H9 (cell line): ENCODE measurements around the gene SKIC2. TPM values are rescaled to one million over a fixed set of nuclear protein-coding genes. Genes with fewer than 3 reads are reported as not detected.
A peak's percentile ranks its signal among the peaks of the same experiment; 100 is the strongest.

Experiments
- DNase-seq: peaks from one replicate; pipeline ENCODE4 v3.0.0-alpha.2; 2017
- H2AFZ ChIP-seq: one replicate; pipeline ENCODE4 v1.6.1; 2013; ENCODE audit warnings: mild to moderate bottlenecking, low read length, control low read depth, moderate library complexity
- H2AK5ac ChIP-seq: 2 replicates; pipeline ENCODE4 v1.6.1; 2013; ENCODE audit warnings: low read length, control low read depth, mixed read lengths; ENCODE audit not compliant: insufficient read length
- H2BK120ac ChIP-seq: one replicate; pipeline ENCODE4 v1.6.1; 2013; ENCODE audit warnings: low read depth, mild to moderate bottlenecking, low read length, control low read depth, inconsistent platforms; ENCODE audit not compliant: poor library complexity, severe bottlenecking
- H2BK12ac ChIP-seq: 2 replicates; pipeline ENCODE4 v1.6.1; 2013; ENCODE audit warnings: low read length, control low read depth, mixed read lengths, low read depth; ENCODE audit not compliant: insufficient read length
- H2BK15ac ChIP-seq: 2 replicates; pipeline ENCODE4 v1.6.1; 2013; ENCODE audit warnings: low read depth, low read length, control low read depth
- H2BK20ac ChIP-seq: one replicate; pipeline ENCODE4 v1.6.1; 2013; ENCODE audit warnings: low read depth, mild to moderate bottlenecking, low read length, control low read depth, inconsistent platforms; ENCODE audit not compliant: poor library complexity, severe bottlenecking
- H2BK5ac ChIP-seq: 2 replicates; pipeline ENCODE4 v1.6.1; 2013; ENCODE audit warnings: low read length, control low read depth, mixed read lengths; ENCODE audit not compliant: insufficient read length
- H3K14ac ChIP-seq: 2 replicates; pipeline ENCODE4 v1.6.1; 2013; ENCODE audit warnings: low read length, control low read depth; ENCODE audit not compliant: insufficient read depth
- H3K18ac ChIP-seq: 2 replicates; pipeline ENCODE4 v1.6.1; 2013; ENCODE audit warnings: low read depth, mild to moderate bottlenecking, mixed read lengths, low read length, control low read depth; ENCODE audit not compliant: insufficient read length
- H3K23ac ChIP-seq: 2 replicates; pipeline ENCODE4 v1.6.1; 2013; ENCODE audit warnings: low read length, control low read depth, mixed read lengths, low read depth; ENCODE audit not compliant: insufficient read length
- H3K23me2 ChIP-seq: 2 replicates; pipeline ENCODE4 v1.6.1; 2013; ENCODE audit warnings: low read depth, mild to moderate bottlenecking, mixed read lengths, low read length, control low read depth; ENCODE audit not compliant: insufficient read length, poor library complexity, severe bottlenecking
- H3K27ac ChIP-seq: 2 replicates; pipeline ENCODE4 v1.5.1; 2013; ENCODE audit warnings: low read length, control low read depth, mixed read lengths, low read depth; ENCODE audit not compliant: insufficient read length
- H3K27me3 ChIP-seq: 2 replicates; pipeline ENCODE4 v1.6.1; 2013; ENCODE audit warnings: low read length, control low read depth, inconsistent platforms; ENCODE audit not compliant: insufficient read depth
- H3K4ac ChIP-seq: 2 replicates; pipeline ENCODE4 v1.6.1; 2013; ENCODE audit warnings: low read depth, mild to moderate bottlenecking, control low read depth, inconsistent platforms, low read length, moderate library complexity
- H3K4me1 ChIP-seq: 2 replicates; pipeline ENCODE4 v1.6.1; 2013; ENCODE audit warnings: low read length, control low read depth, inconsistent platforms; ENCODE audit not compliant: insufficient read depth
- H3K4me2 ChIP-seq: 2 replicates; pipeline ENCODE4 v1.6.1; 2013; ENCODE audit warnings: low read length, control low read depth, mixed read lengths; ENCODE audit not compliant: insufficient read length, insufficient read depth
- H3K56ac ChIP-seq: 2 replicates; pipeline ENCODE4 v1.6.1; 2013; ENCODE audit warnings: low read depth, mild to moderate bottlenecking, mixed read lengths, low read length, control low read depth; ENCODE audit not compliant: insufficient read length
- H3K79me1 ChIP-seq: 2 replicates; pipeline ENCODE4 v1.6.1; 2013; ENCODE audit warnings: low read depth, mild to moderate bottlenecking, moderate library complexity, low read length, control low read depth, inconsistent platforms; ENCODE audit not compliant: insufficient read depth, poor library complexity, severe bottlenecking
- H3K79me2 ChIP-seq: 2 replicates; pipeline ENCODE4 v1.6.1; 2013; ENCODE audit warnings: low read length, control low read depth, inconsistent platforms; ENCODE audit not compliant: insufficient read depth
- H3K9ac ChIP-seq: 2 replicates; pipeline ENCODE4 v1.6.1; 2013; ENCODE audit warnings: low read length, control low read depth, mixed read lengths; ENCODE audit not compliant: insufficient read length; ENCODE audit errors: extremely low read depth
- H3K9me3 ChIP-seq: one replicate; pipeline ENCODE4 v1.6.1; 2013; ENCODE audit warnings: low read depth, low read length, inconsistent platforms; ENCODE audit not compliant: control insufficient read depth
- H3T11ph ChIP-seq: one replicate; pipeline ENCODE4 v1.6.1; 2013; ENCODE audit warnings: mild to moderate bottlenecking, low read length, control low read depth, inconsistent platforms
- H4K20me1 ChIP-seq: one replicate; pipeline ENCODE4 v1.6.1; 2013; ENCODE audit not compliant: control insufficient read depth, insufficient read length, insufficient read depth
- H4K5ac ChIP-seq: 2 replicates; pipeline ENCODE4 v1.6.1; 2013; ENCODE audit warnings: low read depth, mild to moderate bottlenecking, mixed read lengths, low read length, control low read depth; ENCODE audit not compliant: insufficient read length
- H4K8ac ChIP-seq: replicated peaks from 2 replicates; pipeline ENCODE4 v1.6.1; 2013; ENCODE audit warnings: low read length, control low read depth, mixed read lengths, low read depth; ENCODE audit not compliant: insufficient read length
- H4K91ac ChIP-seq: 2 replicates; pipeline ENCODE4 v1.6.1; 2013; ENCODE audit warnings: low read depth, mild to moderate bottlenecking, moderate library complexity, mixed read lengths, low read length, control low read depth; ENCODE audit not compliant: insufficient read length
- H3K27ac Mint-ChIP-seq, 3 experiments: 2 replicates in 2 of 3; 3 replicates in 1 of 3; pipeline ENCODE4 v1.8.0; 2020 to 2021; ENCODE audit warnings: mixed read lengths in 3 of 3, mild to moderate bottlenecking in 1 of 3, moderate library complexity in 1 of 3
- H3K27me3 Mint-ChIP-seq: 2 replicates; pipeline ENCODE4 v1.8.0; 2021; ENCODE audit warnings: low read depth, mild to moderate bottlenecking, moderate library complexity, mixed read lengths
- H3K36me3 Mint-ChIP-seq, 3 experiments: 2 replicates in 2 of 3; 3 replicates in 1 of 3; pipeline ENCODE4 v1.8.0; 2020 to 2021; ENCODE audit warnings: low read depth in 3 of 3, mixed read lengths in 3 of 3; ENCODE audit not compliant: insufficient read depth in 1 of 3
- H3K4me1 Mint-ChIP-seq, 2 experiments: 2 replicates each; pipeline ENCODE4 v1.8.0; 2020; ENCODE audit warnings: mixed read lengths in 2 of 2
- H3K4me3 Mint-ChIP-seq, 2 experiments: 2 replicates in 1 of 2; 3 replicates in 1 of 2; pipeline ENCODE4 v1.8.0; 2020 to 2021; ENCODE audit warnings: mild to moderate bottlenecking in 2 of 2, mixed read lengths in 2 of 2, moderate library complexity in 1 of 2
- H3K9me3 Mint-ChIP-seq, 2 experiments: 2 replicates in 1 of 2; 3 replicates in 1 of 2; pipeline ENCODE4 v1.8.0; 2020; ENCODE audit warnings: mild to moderate bottlenecking in 2 of 2, mixed read lengths in 2 of 2, moderate library complexity in 1 of 2
- CTCF ChIP-seq: fragments of 200-600 bp; sonication (generic); conservative IDR thresholded peaks from 3 replicates; pipeline ENCODE4 v1.8.0; 2021; ENCODE audit warnings: antibody characterized with exemption, mild to moderate bottlenecking
- WGBS: extraction: QIAGEN DNeasy Blood & Tissue Kit; methylation state at CpG from one replicate; pipeline ENCODE4 v1.1.7; 2013; ENCODE audit warnings: missing lambda C conversion rate, low lambda C conversion rate, mixed read lengths; ENCODE audit not compliant: insufficient read length; ENCODE audit errors: extremely low coverage; 5-methylcytosine and 5-hydroxymethylcytosine counted together
- total RNA-seq: library from RNA; stranded (reverse); gene quantifications from 2 replicates; pipeline ENCODE4 v1.2.1, GENCODE V29; 2021

The SKIC2 gene
- total RNA-seq, 1 experiment from 2014 or later, result 86.2 TPM

- Histone ChIP-seq H3K56ac (no peak overlapping the region), H2BK12ac (peak overlapping the region; percentile 18), H3K9ac (peak overlapping the region; percentile 59), H4K20me1 (no peaks in the 10 kb centered on the region), H3K4ac (0 out of 2 replicates have a peak overlapping the region, but pooled peaks have one; percentile 3), H3K79me2 (no peaks in the 10 kb centered on the region; the same call in 1 of the 2 replicates), H3K27ac (peak overlapping the region; percentile 16), H2BK15ac (no peak overlapping the region), H3K79me1 (no peaks in the 10 kb centered on the region), H3K23me2 (peaks cover 6% of the 10 kb centered on the region), H3K14ac (peak overlapping the region; percentile 26; the same call in 1 of the 2 replicates), H2AK5ac (no peak overlapping the region), H3K4me1 (peaks cover 3% of the 10 kb centered on the region; the same call in 1 of the 2 replicates), H3K9me3 (no peaks in the 10 kb centered on the region), H4K5ac (peak overlapping the region; percentile 13), H2AFZ (no peak overlapping the region), H3K23ac (no peak overlapping the region), H3T11ph (no peak overlapping the region), H2BK20ac (no peak overlapping the region), H2BK120ac (no peak overlapping the region), H3K27me3 (no peaks in the 10 kb centered on the region), H3K4me2 (peak overlapping the region; percentile 94), H4K8ac (no peak overlapping the region), H3K18ac (peak overlapping the region; percentile 78), H2BK5ac (no peak overlapping the region), H4K91ac (peak overlapping the region; percentile 2)
- Mint-ChIP-seq H3K4me3 (peak overlapping the region; percentile 91 to 97), H3K36me3 (peaks cover 33 to 62% (median 56%) of the 10 kb centered on the region in 3 experiments; a peak in 6 of 7 replicates), H3K4me1 (peaks cover 8 to 11% of the 10 kb centered on the region in 2 experiments), H3K27me3 (no peaks in the 10 kb centered on the region; the same call in 1 of the 2 replicates), H3K27ac (peak overlapping the region; percentile 95 to 100 (median 100)), H3K9me3 (peaks cover 0 to 7% of the 10 kb centered on the region in 2 experiments; a peak in 2 of 5 replicates)
- no peak for TF ChIP-seq CTCF
- DNase-seq, result no peak
- WGBS, result no CpG with 5 or more reads among the region's 29 CpGs
Observed at GRCh38 chr6:31971279-31971992, 12.5 kb downstream of the SKIC2 start.
